HG03442 (cell line): ENCODE measurements around the gene RIPOR3.
"Not testable (repeated sequence)": the region's sequence is repeated elsewhere in the genome, so short reads cannot be mapped to it uniquely, and the experiment has no call there.

ENCODE experiments used
- ATAC-seq: cut with Tn5 transposase; IDR thresholded peaks from one replicate; pipeline ENCODE4 v1.9.1; 2021; ENCODE audit warnings: mild to moderate bottlenecking, moderate library complexity; ENCODE audit not compliant: unreplicated experiment

Gene RIPOR3

GRCh38 chr20:50724112-50724725 is 32.9 kb upstream of the RIPOR3 start:
- ATAC-seq, result no peak

- ATAC-seq, result no peak
Observed at GRCh38 chr20:50723672-50724071, 32.3 kb upstream of the RIPOR3 start.

- ATAC-seq, result no peak
Observed at GRCh38 chr20:50722424-50723155, 31.2 kb upstream of the RIPOR3 start.

- ATAC-seq, result no peak
Observed at GRCh38 chr20:50721881-50722281, 30.5 kb upstream of the RIPOR3 start.

- no peak for ATAC-seq
Observed at GRCh38 chr20:50720582-50720981, 29.2 kb upstream of the RIPOR3 start.

GRCh38 chr20:50720026-50720425 is 28.7 kb upstream of the RIPOR3 start:
- no peak for ATAC-seq

GRCh38 chr20:50719328-50719727 is 28.0 kb upstream of the RIPOR3 start:
- ATAC-seq, result no peak

- ATAC-seq, result no peak
Observed at GRCh38 chr20:50717974-50718761, 26.8 kb upstream of the RIPOR3 start.

GRCh38 chr20:50717312-50717711 is 26.0 kb upstream of the RIPOR3 start:
- ATAC-seq, result no peak

GRCh38 chr20:50716518-50716917 is 25.2 kb upstream of the RIPOR3 start:
- ATAC-seq, result no peak

GRCh38 chr20:50715694-50716093 is 24.4 kb upstream of the RIPOR3 start:
- ATAC-seq, result no peak

- ATAC-seq, result not testable (repeated sequence)
Observed at GRCh38 chr20:50714426-50714825, 23.1 kb upstream of the RIPOR3 start.

- ATAC-seq, result no peak
Observed at GRCh38 chr20:50713657-50714101, 22.3 kb upstream of the RIPOR3 start.

GRCh38 chr20:50712771-50713656 is 21.7 kb upstream of the RIPOR3 start:
- ATAC-seq, result no peak

- no peak for ATAC-seq
Observed at GRCh38 chr20:50711113-50711825, 19.9 kb upstream of the RIPOR3 start.

GRCh38 chr20:50710492-50711063 is 19.2 kb upstream of the RIPOR3 start:
- no peak for ATAC-seq

GRCh38 chr20:50709636-50709973 is 18.3 kb upstream of the RIPOR3 start:
- ATAC-seq, result no peak

- ATAC-seq, result no peak
Observed at GRCh38 chr20:50708845-50709635, 17.7 kb upstream of the RIPOR3 start.

GRCh38 chr20:50704971-50705370 is 13.6 kb upstream of the RIPOR3 start:
- no peak for ATAC-seq
